Stimulated activated CD8-positive, alpha-beta memory T cell treated with anti-CD3 and anti-CD28 coated beads, Interleukin-7, amount 100 ng/mL, for 4 hours (primary cell): Measurements from ENCODE around the gene PSPN.

Experiments
- DNase-seq, 2 donors: peaks; one replicate each; pipeline ENCODE4 v3.0.0-alpha.2; 2020; ENCODE audit warnings: low read depth in 2 of 2

The PSPN gene

DNA sequence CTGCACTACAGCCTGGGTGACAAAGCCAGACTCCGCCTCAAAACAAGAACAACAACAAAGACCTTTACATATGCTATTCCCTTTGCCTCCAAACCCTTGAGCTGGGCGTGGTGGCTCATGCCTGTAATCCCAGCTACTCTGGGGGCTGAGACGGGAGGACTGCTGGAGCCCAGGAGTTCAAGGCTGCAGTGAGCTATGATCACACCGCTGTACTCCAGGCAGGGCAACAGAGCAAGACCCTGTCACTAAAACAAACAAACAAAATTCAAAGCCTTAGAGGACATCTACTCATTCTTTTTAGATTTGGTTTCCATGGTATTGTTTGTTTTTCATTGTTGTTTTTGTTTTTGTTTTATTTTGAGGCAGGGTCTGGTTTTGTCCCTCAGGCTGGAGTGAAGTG lies 50.1 kb downstream of the PSPN start:
- DNase-seq = no peak
